HepG2 (cell line): ENCODE data around the gene TJAP1.

Experiments used
- FOXP1 ChIP-seq, 2 experiments: fragments of 450-650 bp in 1 of 2; IDR thresholded peaks; 2 replicates each; pipeline ENCODE4 v1.6.1; 2017 to 2018; ENCODE audit warnings: antibody characterized with exemption in 1 of 2
- POLR2A ChIP-seq, 2 experiments: IDR thresholded peaks; 2 replicates each; pipeline ENCODE4 v1.6.1; 2011; ENCODE audit warnings: low read depth in 2 of 2, low read length in 2 of 2, mild to moderate bottlenecking in 1 of 2, moderate library complexity in 1 of 2; ENCODE audit not compliant: insufficient read depth in 1 of 2
- ZNF335 ChIP-seq: sonication (generic); formaldehyde crosslinking; IDR thresholded peaks from 2 replicates; pipeline ENCODE4 v1.4.0; 2020; ENCODE audit warnings: missing genetic modification reagents
- TF ChIP-seq, protein P1 (sequence below): sonication (generic); formaldehyde crosslinking; IDR thresholded peaks from 2 replicates; pipeline ENCODE4 v1.5.0; 2020; ENCODE audit warnings: missing genetic modification reagents, mild to moderate bottlenecking, borderline replicate concordance
- TF ChIP-seq, protein P2 (sequence below): sonication (generic); formaldehyde crosslinking; IDR thresholded peaks from 2 replicates; pipeline ENCODE4 v1.5.0; 2020; ENCODE audit warnings: mild to moderate bottlenecking, missing genetic modification reagents, moderate library complexity

DNA sequence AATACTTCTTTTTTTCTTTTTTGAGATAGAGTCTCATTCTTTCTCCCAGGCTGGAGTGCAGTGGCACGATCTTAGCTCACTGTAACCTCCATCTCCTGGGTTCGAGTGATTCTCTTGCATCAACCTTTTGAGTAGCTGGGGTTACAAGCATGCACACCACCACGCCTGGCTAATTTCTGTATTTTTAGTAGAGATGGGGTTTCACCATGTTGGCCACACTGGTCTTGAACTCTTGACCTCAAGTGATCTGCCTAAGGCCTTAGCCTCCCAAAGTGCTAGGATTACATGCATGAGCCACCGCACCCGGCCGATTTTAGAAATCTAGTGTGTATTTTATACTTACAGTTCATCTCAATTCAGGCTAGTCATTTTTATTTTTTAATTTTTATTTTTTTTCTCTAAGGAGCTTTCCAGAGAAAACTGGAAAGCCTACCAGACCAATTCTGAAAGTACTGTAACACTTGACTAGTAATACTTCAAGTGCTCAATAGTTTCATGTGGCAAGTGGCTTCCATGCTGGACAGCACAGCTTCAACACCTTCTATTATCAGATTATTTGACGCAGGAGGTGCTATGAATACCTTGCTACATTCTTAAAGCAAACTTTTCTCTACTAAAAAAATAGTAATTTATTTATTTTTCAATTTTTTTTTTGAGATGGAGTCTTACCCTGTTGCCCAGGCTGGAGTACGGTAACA lies 64.6 kb downstream of the TJAP1 start:
- TF ChIP-seq ZNF335 (CRISPR knock-in tag) (no peak), FOXP1 (IDR thresholded peaks at IDR 0.05) (no peak), FOXP1 (CRISPR knock-in tag; IDR thresholded peaks at IDR 0.05) (no peak), POLR2A (IDR thresholded peaks at IDR 0.05; ENCODE audit: insufficient read depth in 1 of 2, low read depth in 2 of 2, low read length in 2 of 2) (no peak)
- TF ChIP-seq, protein P1, sequence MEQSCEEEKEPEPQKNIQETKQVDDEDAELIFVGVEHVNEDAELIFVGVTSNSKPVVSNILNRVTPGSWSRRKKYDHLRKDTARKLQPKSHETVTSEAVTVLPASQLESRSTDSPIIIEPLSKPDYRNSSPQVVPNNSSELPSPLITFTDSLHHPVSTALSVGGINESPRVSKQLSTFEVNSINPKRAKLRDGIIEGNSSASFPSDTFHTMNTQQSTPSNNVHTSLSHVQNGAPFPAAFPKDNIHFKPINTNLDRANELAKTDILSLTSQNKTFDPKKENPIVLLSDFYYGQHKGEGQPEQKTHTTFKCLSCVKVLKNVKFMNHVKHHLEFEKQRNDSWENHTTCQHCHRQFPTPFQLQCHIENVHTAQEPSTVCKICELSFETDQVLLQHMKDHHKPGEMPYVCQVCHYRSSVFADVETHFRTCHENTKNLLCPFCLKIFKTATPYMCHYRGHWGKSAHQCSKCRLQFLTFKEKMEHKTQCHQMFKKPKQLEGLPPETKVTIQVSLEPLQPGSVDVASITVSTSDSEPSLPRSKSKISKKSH = no peak
- TF ChIP-seq, protein P2, sequence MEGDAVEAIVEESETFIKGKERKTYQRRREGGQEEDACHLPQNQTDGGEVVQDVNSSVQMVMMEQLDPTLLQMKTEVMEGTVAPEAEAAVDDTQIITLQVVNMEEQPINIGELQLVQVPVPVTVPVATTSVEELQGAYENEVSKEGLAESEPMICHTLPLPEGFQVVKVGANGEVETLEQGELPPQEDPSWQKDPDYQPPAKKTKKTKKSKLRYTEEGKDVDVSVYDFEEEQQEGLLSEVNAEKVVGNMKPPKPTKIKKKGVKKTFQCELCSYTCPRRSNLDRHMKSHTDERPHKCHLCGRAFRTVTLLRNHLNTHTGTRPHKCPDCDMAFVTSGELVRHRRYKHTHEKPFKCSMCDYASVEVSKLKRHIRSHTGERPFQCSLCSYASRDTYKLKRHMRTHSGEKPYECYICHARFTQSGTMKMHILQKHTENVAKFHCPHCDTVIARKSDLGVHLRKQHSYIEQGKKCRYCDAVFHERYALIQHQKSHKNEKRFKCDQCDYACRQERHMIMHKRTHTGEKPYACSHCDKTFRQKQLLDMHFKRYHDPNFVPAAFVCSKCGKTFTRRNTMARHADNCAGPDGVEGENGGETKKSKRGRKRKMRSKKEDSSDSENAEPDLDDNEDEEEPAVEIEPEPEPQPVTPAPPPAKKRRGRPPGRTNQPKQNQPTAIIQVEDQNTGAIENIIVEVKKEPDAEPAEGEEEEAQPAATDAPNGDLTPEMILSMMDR (CRISPR knock-in tag) = no peak
